ENCODE data around the gene GRM5. TPM values are rescaled to one million over a fixed set of nuclear protein-coding genes. Genes with fewer than 3 reads are reported as not detected.
A peak's percentile ranks its signal among the peaks of the same experiment; 100 is the strongest.

Gene GRM5
- total and polyA plus RNA-seq, 2 donors (not counting 1 experiment from before 2014, with no cell fraction given), result 0.01 TPM; not detected in 1

DNA sequence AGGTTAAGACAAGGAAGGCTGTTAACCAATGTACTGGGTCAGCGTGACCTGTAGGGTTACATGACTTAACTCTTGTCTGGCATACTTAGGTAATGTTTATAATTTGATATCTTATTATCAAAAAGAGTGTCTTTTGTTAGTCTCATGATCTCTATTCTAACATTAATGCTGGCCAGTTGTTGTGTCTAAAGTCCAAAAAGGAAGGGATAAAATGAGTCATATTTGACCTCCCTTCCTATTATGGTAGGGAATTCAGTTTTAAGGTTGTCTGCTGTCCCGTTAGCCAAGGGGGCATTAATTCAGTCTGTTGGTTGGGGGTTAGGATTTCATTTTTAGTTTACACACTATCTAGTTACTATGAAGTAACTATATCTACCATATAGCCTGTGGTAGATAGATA is 364.0 kb downstream of the GRM5 start:
- Histone ChIP-seq H3K79me2 (ENCODE audit: control insufficient read depth, insufficient read depth, low read length) (no peaks in the 10 kb centered on the region), H3K4me3 (replicated peaks in 1 of 4; ENCODE audit: control extremely low read depth in 1 of 4, insufficient read depth in 1 of 4, low read depth in 3 of 4, low read length in 4 of 4) (no peak overlapping the region), H3K9ac (ENCODE audit: insufficient read depth, low read length) (no peak overlapping the region), H3K27ac (ENCODE audit: insufficient read depth, low read length) (no peak overlapping the region), H3K9me3 (ENCODE audit: control insufficient read depth, insufficient read depth, low read depth, low read length) (no peaks in the 10 kb centered on the region), H3K4me1 (ENCODE audit: control insufficient read depth, extremely low read depth, insufficient read depth, low read length) (no peaks in the 10 kb centered on the region), H3K36me3 (ENCODE audit: control insufficient read depth, insufficient read depth, low read length) (no peaks in the 10 kb centered on the region), H3K27me3 (ENCODE audit: control insufficient read depth, insufficient read depth, low read length) (no peaks in the 10 kb centered on the region), H3K4me2 (ENCODE audit: extremely low read depth, insufficient read depth, low read length) (no peak overlapping the region), H2AFZ (ENCODE audit: low read length) (no peak overlapping the region), H4K20me1 (ENCODE audit: control insufficient read depth, extremely low read depth, insufficient read depth, low read length) (no peaks in the 10 kb centered on the region)
- DNase-seq (ENCODE audit: low read depth in 2 of 2), result no peak
- TF ChIP-seq, protein P1, sequence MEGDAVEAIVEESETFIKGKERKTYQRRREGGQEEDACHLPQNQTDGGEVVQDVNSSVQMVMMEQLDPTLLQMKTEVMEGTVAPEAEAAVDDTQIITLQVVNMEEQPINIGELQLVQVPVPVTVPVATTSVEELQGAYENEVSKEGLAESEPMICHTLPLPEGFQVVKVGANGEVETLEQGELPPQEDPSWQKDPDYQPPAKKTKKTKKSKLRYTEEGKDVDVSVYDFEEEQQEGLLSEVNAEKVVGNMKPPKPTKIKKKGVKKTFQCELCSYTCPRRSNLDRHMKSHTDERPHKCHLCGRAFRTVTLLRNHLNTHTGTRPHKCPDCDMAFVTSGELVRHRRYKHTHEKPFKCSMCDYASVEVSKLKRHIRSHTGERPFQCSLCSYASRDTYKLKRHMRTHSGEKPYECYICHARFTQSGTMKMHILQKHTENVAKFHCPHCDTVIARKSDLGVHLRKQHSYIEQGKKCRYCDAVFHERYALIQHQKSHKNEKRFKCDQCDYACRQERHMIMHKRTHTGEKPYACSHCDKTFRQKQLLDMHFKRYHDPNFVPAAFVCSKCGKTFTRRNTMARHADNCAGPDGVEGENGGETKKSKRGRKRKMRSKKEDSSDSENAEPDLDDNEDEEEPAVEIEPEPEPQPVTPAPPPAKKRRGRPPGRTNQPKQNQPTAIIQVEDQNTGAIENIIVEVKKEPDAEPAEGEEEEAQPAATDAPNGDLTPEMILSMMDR (conservative IDR thresholded peaks at IDR 0.05 in 1 of 2, IDR thresholded peaks at IDR 0.05 in 1 of 2; ENCODE audit: low read depth in 1 of 2, low read length in 2 of 2), result no peak
- TF ChIP-seq EZH2 (IDR thresholded peaks at IDR 0.05; ENCODE audit: low read length, missing control alignments), result no peak

- DNase-seq (ENCODE audit: low read depth in 2 of 2), result no peak
- Histone ChIP-seq H3K79me2 (ENCODE audit: control insufficient read depth, insufficient read depth, low read length) (no peaks in the 10 kb centered on the region), H3K27ac (ENCODE audit: insufficient read depth, low read length) (no peak overlapping the region), H3K4me2 (ENCODE audit: extremely low read depth, insufficient read depth, low read length) (no peak overlapping the region), H3K4me3 (replicated peaks in 1 of 4; ENCODE audit: control extremely low read depth in 1 of 4, insufficient read depth in 1 of 4, low read depth in 3 of 4, low read length in 4 of 4) (no peak overlapping the region), H3K9me3 (ENCODE audit: control insufficient read depth, insufficient read depth, low read depth, low read length) (no peaks in the 10 kb centered on the region), H3K36me3 (ENCODE audit: control insufficient read depth, insufficient read depth, low read length) (no peaks in the 10 kb centered on the region), H3K9ac (ENCODE audit: insufficient read depth, low read length) (no peak overlapping the region), H3K27me3 (ENCODE audit: control insufficient read depth, insufficient read depth, low read length) (no peaks in the 10 kb centered on the region), H3K4me1 (ENCODE audit: control insufficient read depth, extremely low read depth, insufficient read depth, low read length) (no peaks in the 10 kb centered on the region), H2AFZ (ENCODE audit: low read length) (no peak overlapping the region), H4K20me1 (ENCODE audit: control insufficient read depth, extremely low read depth, insufficient read depth, low read length) (no peaks in the 10 kb centered on the region)
- TF ChIP-seq, protein P1 (conservative IDR thresholded peaks at IDR 0.05 in 1 of 2, IDR thresholded peaks at IDR 0.05 in 1 of 2; ENCODE audit: low read depth in 1 of 2, low read length in 2 of 2), result no peak
- no peak for TF ChIP-seq EZH2 (IDR thresholded peaks at IDR 0.05; ENCODE audit: low read length, missing control alignments)
These were observed 368.6 kb downstream of the GRM5 start for GRCh38 chr11:88697139-88697538.

DNA sequence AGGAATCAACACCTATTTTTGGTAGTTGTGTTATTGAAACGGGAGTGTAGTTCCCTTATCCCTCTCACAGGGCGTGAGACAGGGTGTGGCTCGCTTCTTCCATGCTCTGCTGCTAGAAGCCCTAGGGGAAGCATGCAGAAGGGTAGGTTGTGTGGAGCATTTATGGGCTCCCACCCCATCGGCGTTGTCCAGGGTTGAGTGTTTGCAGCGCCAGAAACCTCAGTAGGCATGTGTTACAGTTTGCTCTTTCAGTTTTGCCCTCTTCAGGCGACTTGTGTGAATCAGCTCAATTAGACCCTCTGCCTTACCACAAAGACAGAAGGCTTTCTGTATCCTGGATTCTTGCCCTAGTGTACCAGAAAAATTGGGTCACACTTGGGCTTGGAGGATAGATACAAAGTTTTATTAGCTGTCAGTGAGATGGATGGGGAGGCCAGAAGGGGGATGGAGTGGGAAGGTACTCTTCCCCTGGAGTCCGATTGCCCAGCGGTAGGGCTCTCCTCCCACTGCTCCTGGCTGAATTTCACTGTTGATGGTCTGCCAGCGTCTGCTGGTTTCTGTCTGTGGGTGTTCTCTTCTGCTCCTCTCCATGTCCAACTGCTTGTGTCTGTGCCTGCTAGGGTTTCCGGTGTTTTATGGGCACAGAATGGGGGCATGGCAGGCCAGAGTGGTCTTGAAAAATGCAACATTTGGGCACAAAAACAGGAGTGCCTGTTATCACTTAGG is 369.9 kb downstream of the GRM5 start:
- no peaks in the 10 kb centered on the region for H3K4me1 ChIP-seq (ENCODE audit: control insufficient read depth, extremely low read depth, insufficient read depth, low read length)
- no peak overlapping the region for H3K9ac ChIP-seq (ENCODE audit: insufficient read depth, low read length)
- DNase-seq (ENCODE audit: low read depth in 2 of 2), result peak in 1 of 2 donors; percentile 3
- no peaks in the 10 kb centered on the region for H3K9me3 ChIP-seq (ENCODE audit: control insufficient read depth, insufficient read depth, low read depth, low read length)
- no peak overlapping the region for H3K4me2 ChIP-seq (ENCODE audit: extremely low read depth, insufficient read depth, low read length)
- TF ChIP-seq, protein P1 (conservative IDR thresholded peaks at IDR 0.05 in 1 of 2, IDR thresholded peaks at IDR 0.05 in 1 of 2; ENCODE audit: low read depth in 1 of 2, low read length in 2 of 2), result no peak
- no peak for TF ChIP-seq EZH2 (IDR thresholded peaks at IDR 0.05; ENCODE audit: low read length, missing control alignments)
- H4K20me1 ChIP-seq (ENCODE audit: control insufficient read depth, extremely low read depth, insufficient read depth, low read length), result no peaks in the 10 kb centered on the region
- H3K27ac ChIP-seq (ENCODE audit: insufficient read depth, low read length), result no peak overlapping the region
- H3K36me3 ChIP-seq (ENCODE audit: control insufficient read depth, insufficient read depth, low read length), result no peaks in the 10 kb centered on the region
- no peaks in the 10 kb centered on the region for H3K27me3 ChIP-seq (ENCODE audit: control insufficient read depth, insufficient read depth, low read length)
- H3K4me3 ChIP-seq (replicated peaks in 1 of 4; ENCODE audit: control extremely low read depth in 1 of 4, insufficient read depth in 1 of 4, low read depth in 3 of 4, low read length in 4 of 4), result no peak overlapping the region
- no peaks in the 10 kb centered on the region for H3K79me2 ChIP-seq (ENCODE audit: control insufficient read depth, insufficient read depth, low read length)
- no peak overlapping the region for H2AFZ ChIP-seq (ENCODE audit: low read length)
